SKM-1 (cell line): Measurements from ENCODE around the gene RNF144A.

Experiments used
- DNase-seq: peaks from one replicate; lab custom pipeline; 2025; ENCODE audit not compliant: unreplicated experiment; lab: John Stamatoyannopoulos, UW

Gene RNF144A

GRCh38 chr2:6945821-6946220, 28.6 kb downstream of the RNF144A start:
- no peak for DNase-seq

GRCh38 chr2:6946722-6947121, 29.5 kb downstream of the RNF144A start:
- DNase-seq, result no peak

GRCh38 chr2:6947929-6948676, 30.9 kb downstream of the RNF144A start:
- DNase-seq, result no peak

- no peak for DNase-seq
Measured at GRCh38 chr2:6948677-6949351, 31.6 kb downstream of the RNF144A start.

- no peak for DNase-seq
Measured at GRCh38 chr2:6951046-6951445, 33.8 kb downstream of the RNF144A start.

- no peak for DNase-seq
Measured at GRCh38 chr2:6952101-6952500, 34.9 kb downstream of the RNF144A start.

- DNase-seq, result no peak
Measured at GRCh38 chr2:6954586-6954985, 37.4 kb downstream of the RNF144A start.

- DNase-seq, result no peak
Measured at GRCh38 chr2:6955511-6956136, 38.4 kb downstream of the RNF144A start.

- no peak for DNase-seq
Measured at GRCh38 chr2:6956566-6956965, 39.4 kb downstream of the RNF144A start.

GRCh38 chr2:6957031-6957714, 40.0 kb downstream of the RNF144A start:
- no peak for DNase-seq

- DNase-seq, result no peak
Measured at GRCh38 chr2:6957910-6958615, 40.9 kb downstream of the RNF144A start.

GRCh38 chr2:6958616-6959235, 41.5 kb downstream of the RNF144A start:
- no peak for DNase-seq

- no peak for DNase-seq
Measured at GRCh38 chr2:6959751-6960150, 42.5 kb downstream of the RNF144A start.

GRCh38 chr2:6960659-6961058, 43.4 kb downstream of the RNF144A start:
- DNase-seq, result no peak

- DNase-seq, result no peak
Measured at GRCh38 chr2:6963727-6964126, 46.5 kb downstream of the RNF144A start.

- no peak for DNase-seq
Measured at GRCh38 chr2:6965071-6965795, 48.0 kb downstream of the RNF144A start.

- DNase-seq, result no peak
Measured at GRCh38 chr2:6966446-6966940, 49.3 kb downstream of the RNF144A start.

GRCh38 chr2:6967301-6967700, 50.1 kb downstream of the RNF144A start:
- DNase-seq, result no peak

- DNase-seq, result no peak
Measured at GRCh38 chr2:6968319-6969100, 51.3 kb downstream of the RNF144A start.
